LHCN-M2 (cell line): ENCODE results near the gene C11orf87. TPM values are rescaled to one million over a fixed set of nuclear protein-coding genes. Genes with fewer than 3 reads are reported as not detected.

ENCODE experiments used
- DNase-seq: peaks from one replicate; pipeline ENCODE4 v3.0.0-alpha.2; 2012; ENCODE audit warnings: low read depth
- polyA plus RNA-seq: library from polyadenylated mRNA; unstranded; fragments of >200 nt; gene quantifications from one replicate; pipeline ENCODE4 v1.2.1, GENCODE V29; 2012; ENCODE audit warnings: missing spikeins
- total RNA-seq: library from RNA; depleted of rRNA; stranded (reverse); fragments of >200 nt; gene quantifications from 2 replicates; pipeline ENCODE4 v1.2.3, GENCODE V29; 2014; rRNA removed

The C11orf87 gene
- total RNA-seq = not detected in 2 replicates
- 0.04 TPM for polyA plus RNA-seq

GRCh38 chr11:109421981-109422869 is at the start of gene C11orf87:
TSS of gene C11orf87 (plus strand) at chr11:109422190. CDS start at chr11:109423634, 1,444 bp downstream.
- no peak for DNase-seq

GRCh38 chr11:109374032-109374431 is 48.0 kb upstream of the C11orf87 start:
- DNase-seq = no peak

- DNase-seq = no peak
These were observed 47.5 kb upstream of the C11orf87 start for GRCh38 chr11:109374441-109374840.

DNA sequence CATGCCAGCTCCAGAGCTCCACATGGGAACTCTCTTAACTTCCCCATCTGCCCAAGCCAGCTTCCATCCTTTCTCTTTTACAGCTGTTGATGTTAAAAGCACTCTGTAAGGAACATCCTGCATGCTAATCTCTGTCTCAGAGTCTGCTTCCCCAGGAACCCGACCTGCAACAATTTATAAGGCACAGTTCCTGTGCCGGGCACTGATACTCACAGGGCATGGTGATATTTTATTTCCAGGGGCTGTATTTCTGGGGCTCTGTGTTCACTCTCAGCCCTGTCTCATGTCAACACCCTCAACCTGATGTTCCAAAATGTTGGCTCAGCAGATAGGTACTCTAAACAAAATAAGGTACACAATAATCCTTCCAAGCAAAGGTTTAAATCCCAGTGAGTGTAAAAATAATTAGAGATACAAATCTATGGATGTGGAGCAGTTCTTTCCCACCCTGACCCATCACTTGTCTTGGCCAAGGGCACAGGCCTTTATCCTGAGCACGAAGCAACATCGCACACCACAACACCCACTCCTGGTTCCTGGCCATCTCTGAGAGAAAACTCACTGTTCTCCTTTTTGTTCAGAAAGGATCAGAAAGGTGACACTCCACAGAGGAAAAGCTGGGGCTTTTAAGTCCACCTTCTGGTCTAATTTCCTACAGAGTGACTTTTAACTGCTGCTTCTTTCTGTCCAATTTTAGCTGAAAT is 44.8 kb upstream of the C11orf87 start:
- peak; percentile 11 for DNase-seq

DNA sequence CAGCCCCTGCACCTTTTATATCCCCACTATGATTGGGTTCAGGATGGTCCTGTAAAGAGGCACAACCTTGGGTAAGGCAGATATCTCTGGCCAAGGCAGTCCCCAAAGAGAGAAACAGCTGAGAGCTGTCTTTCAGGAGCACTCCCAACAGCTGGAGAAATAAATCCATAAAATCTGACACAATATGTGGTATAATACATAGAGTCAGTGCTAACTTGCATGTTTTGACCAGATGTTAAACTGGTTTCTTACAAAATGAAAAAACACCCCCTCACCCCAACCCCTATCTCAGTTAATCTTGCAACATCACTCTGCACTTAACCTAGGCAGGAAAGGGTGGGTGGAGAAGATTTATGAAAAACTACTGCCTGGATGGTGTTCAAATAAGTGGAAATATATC is 44.0 kb upstream of the C11orf87 start:
- DNase-seq = peak; percentile 82

- DNase-seq = no peak
These were observed 38.7 kb upstream of the C11orf87 start for GRCh38 chr11:109383306-109383705.

DNA sequence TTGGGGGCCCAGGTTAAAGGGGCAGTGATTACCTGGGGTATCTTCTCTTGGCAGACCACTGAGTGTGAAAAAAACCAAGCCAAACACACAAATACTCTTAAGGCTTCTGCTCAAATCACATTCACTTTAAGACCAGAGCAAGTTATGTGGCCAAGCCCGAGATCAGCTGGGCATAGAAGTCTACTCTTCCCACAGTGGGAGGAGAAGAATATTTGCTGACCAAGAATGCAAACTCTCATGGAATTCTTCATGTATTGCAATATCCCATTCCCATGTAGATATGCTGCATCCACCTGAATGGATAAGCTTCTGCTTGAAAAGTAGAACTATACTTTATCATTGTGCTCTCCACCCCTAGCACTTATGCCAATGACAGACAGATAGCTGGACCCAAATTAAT is 37.1 kb upstream of the C11orf87 start:
- DNase-seq = no peak

DNA sequence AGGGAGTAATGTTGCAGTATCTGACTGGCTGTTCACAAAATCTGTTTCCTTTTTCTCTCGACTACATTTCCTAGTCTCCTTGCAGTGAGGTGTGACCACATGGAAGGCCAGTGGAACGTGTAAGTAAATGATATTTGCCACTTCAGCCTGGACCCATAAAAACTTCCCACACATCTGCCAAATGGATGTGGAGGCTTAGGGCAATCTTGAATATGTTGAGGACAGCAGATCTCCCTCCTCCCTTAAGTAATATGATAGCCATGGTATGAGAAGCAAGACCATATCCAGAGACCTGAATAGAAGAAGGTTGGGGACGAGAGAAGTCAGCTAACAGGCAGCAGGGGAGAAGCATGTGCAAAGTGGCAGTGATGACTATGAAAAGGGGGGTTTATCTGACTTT is 33.0 kb upstream of the C11orf87 start:
- DNase-seq = no peak

DNA sequence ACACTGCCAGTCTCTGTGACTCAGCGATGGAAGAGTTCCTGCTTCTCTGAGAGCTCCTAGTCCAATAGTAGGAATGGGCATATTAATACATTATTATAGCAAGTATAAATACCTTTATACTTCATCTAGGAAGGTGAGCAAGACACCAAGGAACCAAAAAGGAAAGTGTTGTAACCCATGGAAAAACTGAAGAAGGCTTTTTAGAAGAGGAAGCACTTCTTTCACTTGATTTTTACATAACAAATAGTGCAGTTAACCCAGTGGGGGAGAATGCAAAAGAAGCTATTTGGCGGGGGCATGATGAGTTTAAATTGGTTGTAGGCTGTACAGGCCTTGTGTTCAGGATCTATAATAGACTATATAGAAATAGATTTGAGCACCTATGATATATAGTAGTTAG is 31.2 kb upstream of the C11orf87 start:
- DNase-seq = no peak

DNA sequence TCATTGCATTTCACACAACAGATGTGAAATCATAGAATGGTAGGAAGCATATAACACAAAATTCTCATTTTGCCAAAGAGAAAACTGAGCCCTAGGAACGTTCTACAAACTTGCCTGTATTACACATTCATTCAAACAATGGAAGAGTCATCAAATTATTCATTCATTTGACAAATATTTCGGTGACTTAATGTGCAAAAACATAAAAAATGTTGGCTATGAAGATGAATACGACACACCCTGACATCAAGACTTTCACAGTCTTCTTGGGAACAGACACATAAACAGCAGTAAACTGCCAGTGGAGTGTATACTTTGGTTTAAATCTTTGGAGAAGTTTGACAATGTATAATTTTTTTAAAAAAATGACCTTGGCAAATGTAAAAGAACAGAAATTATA is 20.4 kb upstream of the C11orf87 start:
- no peak for DNase-seq

DNA sequence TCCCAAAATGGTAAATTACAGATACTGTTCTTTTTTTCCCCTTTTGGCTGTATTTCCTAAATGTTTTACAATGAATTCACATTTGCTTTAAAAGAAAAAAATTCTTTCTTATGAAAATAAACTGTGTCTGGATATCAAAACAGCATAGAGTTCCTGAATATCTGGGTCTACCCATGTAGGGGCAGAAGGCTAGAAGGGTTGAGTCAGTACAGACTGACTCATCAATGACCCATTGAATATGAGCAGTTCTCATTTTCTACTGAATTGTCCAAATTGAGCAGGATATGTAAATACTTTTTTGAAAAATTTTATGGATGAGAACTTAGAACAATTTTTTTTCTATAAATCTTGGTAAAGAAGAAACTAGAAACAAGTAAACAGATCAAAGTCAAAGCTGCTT is 16.3 kb upstream of the C11orf87 start:
- peak; percentile 67 for DNase-seq

GRCh38 chr11:109416601-109417000 is 5.4 kb upstream of the C11orf87 start:
- DNase-seq = no peak

DNA sequence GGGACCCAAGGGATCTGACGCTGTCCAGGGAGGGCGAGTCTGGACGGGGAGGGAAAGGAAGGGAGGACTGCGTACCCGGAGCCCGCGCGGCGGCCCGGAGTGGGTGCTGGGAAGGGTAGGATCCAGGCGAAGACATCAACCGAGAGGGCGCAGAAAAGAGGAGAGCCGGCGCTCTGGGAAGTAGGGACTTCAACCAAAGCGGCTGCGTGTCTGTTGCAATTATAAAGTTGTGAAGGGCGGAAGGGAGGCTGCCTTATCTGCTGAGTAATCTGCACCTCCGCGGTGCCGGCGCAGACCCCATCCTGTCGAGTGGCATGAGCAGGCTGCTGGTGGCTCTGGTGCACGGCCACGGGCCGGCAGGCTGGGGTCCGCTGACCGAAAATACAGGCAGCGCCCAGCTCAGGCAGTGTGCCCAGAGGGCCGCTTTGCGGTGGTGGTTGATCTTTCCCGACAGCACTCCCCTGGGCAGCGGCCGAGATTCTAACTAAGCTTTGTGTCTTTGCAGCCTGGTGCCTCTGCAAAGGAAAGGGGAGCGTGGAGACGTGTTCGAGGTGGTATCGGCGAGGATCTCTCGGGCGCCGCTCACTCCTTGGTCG is 978 bp downstream of the C11orf87 start:
- peak; percentile 26 for DNase-seq

- no peak for DNase-seq
These were observed 1.6 kb downstream of the C11orf87 start for GRCh38 chr11:109423466-109424190.

GRCh38 chr11:109424901-109425300 is 2.9 kb downstream of the C11orf87 start:
- no peak for DNase-seq

DNA sequence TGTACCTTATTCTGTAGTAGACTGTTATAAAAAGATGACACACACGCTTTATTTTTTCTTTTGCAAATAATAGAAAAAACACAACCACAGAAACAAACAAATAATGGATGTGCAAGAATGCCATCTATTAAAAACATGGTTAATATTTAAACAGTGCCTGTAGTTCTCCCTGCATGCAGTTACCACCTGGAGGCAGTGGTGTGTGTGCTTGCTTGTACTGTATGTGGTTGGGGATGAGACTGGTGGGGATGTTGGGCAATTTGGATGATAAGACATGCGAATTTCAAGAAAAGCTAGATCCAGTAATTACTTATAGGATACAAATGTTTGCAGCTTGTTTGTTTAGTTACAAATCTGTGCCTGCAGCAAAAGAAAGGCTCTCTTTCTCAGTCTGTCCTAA is 3.6 kb downstream of the C11orf87 start:
- DNase-seq = no peak

GRCh38 chr11:109426442-109427240 is 4.7 kb downstream of the C11orf87 start:
- DNase-seq = peak; percentile 23

DNA sequence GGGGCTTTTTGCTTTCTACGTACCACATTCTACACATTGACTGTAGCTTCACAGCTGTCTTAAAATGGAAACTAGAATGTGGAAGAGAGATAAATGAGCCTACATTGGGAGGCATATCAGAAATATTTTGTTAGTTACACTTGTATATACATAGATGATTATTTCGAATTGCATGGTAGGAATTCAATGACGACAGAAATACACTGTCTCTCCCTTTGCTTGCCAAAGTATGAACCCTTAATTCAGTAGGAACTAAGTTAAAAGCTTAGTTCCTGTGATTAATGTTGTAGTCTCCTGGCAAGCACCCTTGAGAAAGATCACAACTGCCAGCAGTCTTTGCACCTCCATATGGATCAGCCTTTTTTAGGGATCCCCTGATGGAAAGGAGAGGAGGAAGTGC is 10.1 kb downstream of the C11orf87 start:
- no peak for DNase-seq

DNA sequence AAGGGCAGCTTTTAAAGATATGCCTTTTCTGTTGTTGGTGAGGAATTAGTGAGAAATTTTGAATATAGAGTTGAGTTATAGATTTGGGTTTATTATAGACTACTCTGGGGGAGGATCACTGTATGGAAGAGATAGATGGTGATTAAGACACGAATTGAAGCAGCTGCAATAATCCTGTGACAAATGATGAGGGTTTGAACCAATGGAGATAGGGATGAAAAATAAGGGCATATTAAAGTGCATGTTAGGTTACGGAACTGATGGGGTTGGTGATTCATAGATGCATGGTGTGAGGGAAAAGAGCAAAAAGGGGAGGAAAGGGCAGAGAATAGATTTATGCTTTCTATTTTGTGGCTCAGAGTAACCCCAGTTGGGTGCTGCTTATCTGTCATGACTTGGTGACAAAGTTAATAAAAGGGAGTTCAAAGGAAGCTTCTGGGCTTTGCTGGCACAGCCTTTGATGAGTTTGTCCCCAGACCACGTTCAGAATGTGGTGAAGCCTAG is 11.8 kb downstream of the C11orf87 start:
- peak; percentile 12 for DNase-seq

DNA sequence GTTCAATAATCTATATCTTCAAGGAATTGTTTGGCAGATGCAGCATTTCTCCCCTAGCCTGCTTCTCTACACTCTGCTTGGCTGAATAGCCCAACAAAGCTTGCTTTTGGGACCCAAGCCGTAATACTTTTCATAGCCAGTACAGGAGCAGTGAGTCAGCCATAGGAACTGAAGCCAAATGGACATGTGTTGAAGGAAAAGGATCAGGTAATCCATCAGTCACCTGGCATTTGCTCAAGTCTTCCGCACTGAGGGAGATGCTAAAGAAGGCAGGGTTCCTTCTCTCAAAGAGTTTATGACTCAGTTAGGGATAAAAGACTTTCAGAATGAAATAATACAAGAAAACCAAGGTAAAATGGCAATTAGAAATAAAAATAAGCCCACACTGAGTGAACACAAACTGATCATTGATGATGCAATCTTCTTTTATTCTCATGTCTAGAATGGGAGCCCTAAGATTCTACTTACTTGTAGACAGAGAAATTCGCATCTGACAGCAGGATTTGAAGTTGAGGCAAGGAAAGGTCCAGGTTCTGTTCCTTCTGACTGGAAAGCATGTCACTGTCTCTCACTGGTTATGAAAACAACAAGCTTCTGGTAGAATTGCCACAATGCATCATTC is 13.2 kb downstream of the C11orf87 start:
- DNase-seq = no peak
